Liver (tissue), 3 donors: ENCODE results near the gene BORCS5.

Source experiments
- EGR1 ChIP-seq, 2 donors: IDR thresholded peaks; 2 replicates each; pipeline ENCODE4 v1.6.1; 2016 to 2018; ENCODE audit warnings: antibody characterized with exemption in 2 of 2, low read depth in 2 of 2
- FOXA1 ChIP-seq: IDR thresholded peaks from 2 replicates; pipeline ENCODE4 v1.6.1; 2016; ENCODE audit warnings: antibody characterized with exemption
- HNF4A ChIP-seq, 2 donors: conservative IDR thresholded peaks; 2 replicates each; pipeline ENCODE4 v1.6.1; 2016; ENCODE audit warnings: antibody characterized with exemption in 2 of 2, mild to moderate bottlenecking in 2 of 2
- JUND ChIP-seq, 2 donors: IDR thresholded peaks; 2 replicates each; pipeline ENCODE4 v1.6.1; 2016; ENCODE audit warnings: antibody characterized with exemption in 2 of 2
- RAD21 ChIP-seq, 2 donors: IDR thresholded peaks; 2 replicates each; pipeline ENCODE4 v1.6.1; 2016; ENCODE audit warnings: antibody characterized with exemption in 2 of 2, mild to moderate bottlenecking in 2 of 2
- RXRA ChIP-seq, 2 donors: IDR thresholded peaks; 2 replicates each; pipeline ENCODE4 v1.6.1; 2017 to 2018; ENCODE audit warnings: antibody characterized with exemption in 2 of 2, mild to moderate bottlenecking in 1 of 2
- SP1 ChIP-seq: IDR thresholded peaks from 2 replicates; pipeline ENCODE4 v1.6.1; 2018; ENCODE audit warnings: antibody characterized with exemption, mild to moderate bottlenecking
- TAF1 ChIP-seq: conservative IDR thresholded peaks from 2 replicates; pipeline ENCODE4 v1.6.1; 2016; ENCODE audit warnings: antibody characterized with exemption, mild to moderate bottlenecking
- YY1 ChIP-seq: IDR thresholded peaks from 2 replicates; pipeline ENCODE4 v1.6.1; 2016; ENCODE audit warnings: antibody characterized with exemption, mild to moderate bottlenecking
- TF ChIP-seq, protein P1 (sequence below): fragments of 150-350 bp; IDR thresholded peaks from 2 replicates; pipeline ENCODE4 v1.5.1; 2017; ENCODE audit warnings: improper control_type of control experiment, low read depth, low read length; ENCODE audit not compliant: missing input control
- TF ChIP-seq, protein P2 (sequence below): IDR thresholded peaks from 2 replicates; pipeline ENCODE4 v1.6.1; 2016; ENCODE audit warnings: antibody characterized with exemption, mild to moderate bottlenecking
- TF ChIP-seq, protein P3 (sequence below): IDR thresholded peaks from 2 replicates; pipeline ENCODE4 v1.6.1; 2016; ENCODE audit warnings: antibody characterized with exemption
- TF ChIP-seq, protein P4 (sequence below): IDR thresholded peaks from 2 replicates; pipeline ENCODE4 v1.6.1; 2016; ENCODE audit warnings: antibody characterized with exemption
- donor health status: healthy.
- donor health status: healthy.

DNA sequence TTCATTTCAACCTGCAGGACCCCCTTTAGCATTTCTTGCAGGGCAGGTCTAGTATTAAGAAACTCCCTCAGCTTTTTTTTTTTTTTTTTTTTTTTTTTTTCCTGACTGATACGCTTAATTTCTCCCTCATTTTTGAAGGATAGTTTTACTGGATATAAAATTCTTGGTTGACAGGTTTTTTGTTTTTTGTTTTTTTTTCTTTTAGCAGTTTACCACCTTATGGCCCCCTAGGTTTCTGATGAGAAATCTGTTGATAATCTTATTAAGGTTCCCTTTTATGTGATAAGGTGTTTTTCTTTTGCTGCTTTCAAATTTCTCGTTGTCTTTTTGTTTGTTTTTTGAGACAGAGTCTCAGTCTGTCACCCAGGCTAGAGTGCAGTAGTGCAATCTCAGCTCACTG is 66.5 kb downstream of the BORCS5 start:
- TF ChIP-seq, protein P1, sequence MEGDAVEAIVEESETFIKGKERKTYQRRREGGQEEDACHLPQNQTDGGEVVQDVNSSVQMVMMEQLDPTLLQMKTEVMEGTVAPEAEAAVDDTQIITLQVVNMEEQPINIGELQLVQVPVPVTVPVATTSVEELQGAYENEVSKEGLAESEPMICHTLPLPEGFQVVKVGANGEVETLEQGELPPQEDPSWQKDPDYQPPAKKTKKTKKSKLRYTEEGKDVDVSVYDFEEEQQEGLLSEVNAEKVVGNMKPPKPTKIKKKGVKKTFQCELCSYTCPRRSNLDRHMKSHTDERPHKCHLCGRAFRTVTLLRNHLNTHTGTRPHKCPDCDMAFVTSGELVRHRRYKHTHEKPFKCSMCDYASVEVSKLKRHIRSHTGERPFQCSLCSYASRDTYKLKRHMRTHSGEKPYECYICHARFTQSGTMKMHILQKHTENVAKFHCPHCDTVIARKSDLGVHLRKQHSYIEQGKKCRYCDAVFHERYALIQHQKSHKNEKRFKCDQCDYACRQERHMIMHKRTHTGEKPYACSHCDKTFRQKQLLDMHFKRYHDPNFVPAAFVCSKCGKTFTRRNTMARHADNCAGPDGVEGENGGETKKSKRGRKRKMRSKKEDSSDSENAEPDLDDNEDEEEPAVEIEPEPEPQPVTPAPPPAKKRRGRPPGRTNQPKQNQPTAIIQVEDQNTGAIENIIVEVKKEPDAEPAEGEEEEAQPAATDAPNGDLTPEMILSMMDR, result no peak
- TF ChIP-seq HNF4A (conservative IDR thresholded peaks at IDR 0.05) (no peak), JUND (IDR thresholded peaks at IDR 0.05) (no peak), RAD21 (IDR thresholded peaks at IDR 0.05) (no peak), SP1 (no peak), EGR1 (IDR thresholded peaks at IDR 0.05; ENCODE audit: low read depth in 2 of 2) (no peak), TAF1 (no peak), FOXA1 (no peak), YY1 (no peak), RXRA (IDR thresholded peaks at IDR 0.05) (no peak)
- TF ChIP-seq, protein P2, sequence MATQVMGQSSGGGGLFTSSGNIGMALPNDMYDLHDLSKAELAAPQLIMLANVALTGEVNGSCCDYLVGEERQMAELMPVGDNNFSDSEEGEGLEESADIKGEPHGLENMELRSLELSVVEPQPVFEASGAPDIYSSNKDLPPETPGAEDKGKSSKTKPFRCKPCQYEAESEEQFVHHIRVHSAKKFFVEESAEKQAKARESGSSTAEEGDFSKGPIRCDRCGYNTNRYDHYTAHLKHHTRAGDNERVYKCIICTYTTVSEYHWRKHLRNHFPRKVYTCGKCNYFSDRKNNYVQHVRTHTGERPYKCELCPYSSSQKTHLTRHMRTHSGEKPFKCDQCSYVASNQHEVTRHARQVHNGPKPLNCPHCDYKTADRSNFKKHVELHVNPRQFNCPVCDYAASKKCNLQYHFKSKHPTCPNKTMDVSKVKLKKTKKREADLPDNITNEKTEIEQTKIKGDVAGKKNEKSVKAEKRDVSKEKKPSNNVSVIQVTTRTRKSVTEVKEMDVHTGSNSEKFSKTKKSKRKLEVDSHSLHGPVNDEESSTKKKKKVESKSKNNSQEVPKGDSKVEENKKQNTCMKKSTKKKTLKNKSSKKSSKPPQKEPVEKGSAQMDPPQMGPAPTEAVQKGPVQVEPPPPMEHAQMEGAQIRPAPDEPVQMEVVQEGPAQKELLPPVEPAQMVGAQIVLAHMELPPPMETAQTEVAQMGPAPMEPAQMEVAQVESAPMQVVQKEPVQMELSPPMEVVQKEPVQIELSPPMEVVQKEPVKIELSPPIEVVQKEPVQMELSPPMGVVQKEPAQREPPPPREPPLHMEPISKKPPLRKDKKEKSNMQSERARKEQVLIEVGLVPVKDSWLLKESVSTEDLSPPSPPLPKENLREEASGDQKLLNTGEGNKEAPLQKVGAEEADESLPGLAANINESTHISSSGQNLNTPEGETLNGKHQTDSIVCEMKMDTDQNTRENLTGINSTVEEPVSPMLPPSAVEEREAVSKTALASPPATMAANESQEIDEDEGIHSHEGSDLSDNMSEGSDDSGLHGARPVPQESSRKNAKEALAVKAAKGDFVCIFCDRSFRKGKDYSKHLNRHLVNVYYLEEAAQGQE, result no peak
- TF ChIP-seq, protein P3, sequence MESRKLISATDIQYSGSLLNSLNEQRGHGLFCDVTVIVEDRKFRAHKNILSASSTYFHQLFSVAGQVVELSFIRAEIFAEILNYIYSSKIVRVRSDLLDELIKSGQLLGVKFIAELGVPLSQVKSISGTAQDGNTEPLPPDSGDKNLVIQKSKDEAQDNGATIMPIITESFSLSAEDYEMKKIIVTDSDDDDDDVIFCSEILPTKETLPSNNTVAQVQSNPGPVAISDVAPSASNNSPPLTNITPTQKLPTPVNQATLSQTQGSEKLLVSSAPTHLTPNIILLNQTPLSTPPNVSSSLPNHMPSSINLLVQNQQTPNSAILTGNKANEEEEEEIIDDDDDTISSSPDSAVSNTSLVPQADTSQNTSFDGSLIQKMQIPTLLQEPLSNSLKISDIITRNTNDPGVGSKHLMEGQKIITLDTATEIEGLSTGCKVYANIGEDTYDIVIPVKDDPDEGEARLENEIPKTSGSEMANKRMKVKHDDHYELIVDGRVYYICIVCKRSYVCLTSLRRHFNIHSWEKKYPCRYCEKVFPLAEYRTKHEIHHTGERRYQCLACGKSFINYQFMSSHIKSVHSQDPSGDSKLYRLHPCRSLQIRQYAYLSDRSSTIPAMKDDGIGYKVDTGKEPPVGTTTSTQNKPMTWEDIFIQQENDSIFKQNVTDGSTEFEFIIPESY, result no peak
- TF ChIP-seq, protein P4, sequence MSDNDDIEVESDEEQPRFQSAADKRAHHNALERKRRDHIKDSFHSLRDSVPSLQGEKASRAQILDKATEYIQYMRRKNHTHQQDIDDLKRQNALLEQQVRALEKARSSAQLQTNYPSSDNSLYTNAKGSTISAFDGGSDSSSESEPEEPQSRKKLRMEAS, result no peak
